AG04449 (cell line): ENCODE measurements around the gene VCAM1.

Source experiments
- CTCF ChIA-PET: fragments of 350-600 bp; formaldehyde crosslinking; extraction: SDS; loops from one replicate; lab custom pipeline; 2021; ENCODE audit warnings: antibody characterized with exemption; lab: Yijun Ruan, JAX
- POLR2A ChIA-PET: fragments of 400-600, 350-600 bp; formaldehyde crosslinking; extraction: SDS; loops from one replicate; lab custom pipeline; 2020; ENCODE audit warnings: antibody characterized with exemption, inconsistent platforms; lab: Yijun Ruan, JAX
- DNase-seq: peaks from one replicate; pipeline ENCODE4 v3.0.0-alpha.2; 2010; ENCODE audit warnings: low read depth, low spot score
- H3K4me3 ChIP-seq: 2 replicates; pipeline ENCODE4 v1.5.1; 2011; ENCODE audit warnings: low read depth, mild to moderate bottlenecking, control low read depth, low read length
- CTCF ChIP-seq: IDR thresholded peaks from one replicate; pipeline ENCODE4 v1.5.1; 2011; ENCODE audit warnings: mild to moderate bottlenecking, moderate library complexity, low read length, control low read depth, inconsistent platforms; ENCODE audit not compliant: insufficient read depth; ENCODE audit errors: missing control alignments

Gene VCAM1

DNA sequence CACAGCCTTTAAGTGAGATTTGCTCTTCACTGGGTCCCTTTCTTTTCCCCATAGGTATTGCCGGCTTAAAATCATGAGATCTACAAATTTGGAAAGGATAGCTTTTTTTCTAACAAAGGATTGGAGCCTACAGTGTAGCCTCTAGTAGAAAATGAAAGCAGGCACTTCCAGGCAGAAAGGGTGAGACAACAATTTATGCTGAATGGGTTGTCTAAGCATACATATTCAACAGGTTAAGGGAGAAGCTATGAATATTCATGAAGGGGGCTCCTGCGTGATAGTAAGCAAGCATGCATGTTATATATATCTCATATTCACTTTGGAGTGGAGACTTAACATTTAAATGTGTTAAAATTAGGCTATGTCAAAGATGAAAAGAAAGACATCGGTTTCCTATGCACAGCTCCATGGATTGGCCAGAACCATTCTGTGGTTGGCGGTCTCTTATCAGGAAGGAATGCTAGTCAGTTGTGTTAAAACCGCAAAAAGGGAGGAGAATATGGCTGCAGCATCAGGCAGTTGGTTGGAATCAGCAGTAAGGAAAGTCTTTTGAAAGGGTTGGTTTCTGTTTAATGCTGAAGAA is 66.0 kb downstream of the VCAM1 start:
- no peak for DNase-seq
- TF ChIP-seq CTCF, result no peak
- ChIA-PET CTCF (no interaction called here), POLR2A (no interaction called here)
- no peak overlapping the region for H3K4me3 ChIP-seq

GRCh38 chr1:100786870-100787269 is 67.3 kb downstream of the VCAM1 start:
- H3K4me3 ChIP-seq, result no peak overlapping the region
- CTCF ChIA-PET, result no interaction called here
- DNase-seq, result no peak
- TF ChIP-seq CTCF, result no peak
- POLR2A ChIA-PET, result no interaction called here
